ENCODE measurements around the gene CLDN7. TPM values are rescaled to one million over a fixed set of nuclear protein-coding genes. Genes with fewer than 3 reads are reported as not detected.

Gene CLDN7
- total RNA-seq, 1 donor from 2014 or later: 0.49 TPM

DNA sequence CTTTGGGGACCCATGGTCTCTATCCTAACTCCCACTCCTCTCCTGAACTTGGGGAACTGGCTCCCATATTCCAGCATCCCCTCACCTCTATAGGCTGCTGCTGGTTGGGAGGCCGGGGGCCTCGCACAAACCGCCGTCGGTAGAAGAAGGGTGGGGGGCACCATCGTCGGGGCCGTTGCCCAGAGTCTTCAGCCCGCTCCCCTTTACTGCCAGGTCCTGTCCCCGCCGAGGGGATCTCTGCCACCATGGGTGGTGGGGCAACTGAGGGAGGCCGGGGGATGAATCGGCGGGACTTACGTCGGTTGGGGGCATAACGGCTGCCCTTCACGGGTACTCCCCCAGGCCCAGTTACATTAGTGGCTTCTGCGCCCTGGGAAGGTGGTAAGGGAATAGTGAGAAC, 27.9 kb upstream of the CLDN7 start:
- intact Hi-C loops (cut with micrococcal nuclease): loop anchor here (10.0 kb wide), 1 partner anchor 155 kb away; no protein-coding TSS in a partner anchor

DNA sequence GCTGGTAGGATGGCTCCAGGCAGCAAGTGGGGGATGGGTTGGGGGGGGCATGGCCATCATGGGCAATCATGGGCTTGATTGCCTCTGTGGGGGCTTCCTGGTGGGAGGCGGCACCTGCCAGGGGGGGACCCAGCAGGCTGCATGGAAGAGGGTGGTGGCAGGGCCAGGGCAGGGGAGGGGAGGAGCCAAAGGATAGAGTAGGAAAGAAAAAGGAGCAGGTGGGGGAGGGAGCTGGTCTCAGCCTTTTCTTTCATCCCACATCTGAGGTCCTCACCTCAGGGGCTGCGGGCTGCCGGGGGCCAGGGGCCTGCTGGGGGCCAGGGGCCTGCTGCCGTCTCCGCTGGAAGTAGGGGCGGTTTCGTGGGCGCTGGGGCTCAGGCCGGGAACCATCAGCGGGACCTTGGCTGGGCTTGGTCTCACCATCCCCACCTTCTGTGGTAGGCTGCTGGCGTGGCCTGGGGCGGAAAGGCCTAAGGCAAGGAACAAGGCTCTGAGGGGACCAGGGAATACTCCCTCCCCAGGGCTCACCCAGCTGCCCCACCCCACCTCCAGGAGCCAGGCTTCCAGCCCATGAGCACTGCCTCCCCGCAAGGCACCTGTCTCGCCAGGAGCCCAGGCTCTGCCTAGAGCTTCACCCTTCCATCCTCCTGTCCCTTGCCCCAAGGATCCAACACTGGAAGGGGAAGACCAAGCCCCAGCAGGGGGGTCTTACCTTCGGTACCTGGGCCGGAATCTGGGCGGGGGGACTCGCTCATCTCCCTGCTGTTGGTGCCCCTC, 27.2 kb upstream of the CLDN7 start:
- intact Hi-C loops (cut with micrococcal nuclease): loop anchor here (10.0 kb wide), 1 partner anchor 155 kb away; no protein-coding TSS in a partner anchor

DNA sequence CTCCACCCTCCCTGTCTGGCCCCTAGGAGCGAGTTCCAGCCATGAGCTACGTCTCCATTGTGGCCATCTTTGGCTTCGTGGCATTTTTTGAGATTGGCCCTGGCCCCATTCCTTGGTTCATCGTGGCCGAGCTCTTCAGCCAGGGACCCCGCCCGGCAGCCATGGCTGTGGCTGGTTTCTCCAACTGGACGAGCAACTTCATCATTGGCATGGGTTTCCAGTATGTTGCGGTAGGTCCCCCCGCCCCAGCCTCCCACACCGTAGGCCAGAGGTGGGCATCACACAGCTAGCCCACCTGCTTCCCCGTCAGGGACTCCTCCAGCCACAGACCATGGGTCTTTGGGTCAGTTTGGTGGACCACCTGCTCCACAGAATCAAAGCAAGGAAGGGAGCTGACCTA, 23.4 kb upstream of the CLDN7 start:
- intact Hi-C loops (cut with micrococcal nuclease): no loop called here

- intact Hi-C loops (cut with micrococcal nuclease): loop anchor here (5.0 kb wide), 1 partner anchor 238 kb away; no protein-coding TSS in a partner anchor
These were observed 22.6 kb upstream of the CLDN7 start for GRCh38 chr17:7284911-7285310.

DNA sequence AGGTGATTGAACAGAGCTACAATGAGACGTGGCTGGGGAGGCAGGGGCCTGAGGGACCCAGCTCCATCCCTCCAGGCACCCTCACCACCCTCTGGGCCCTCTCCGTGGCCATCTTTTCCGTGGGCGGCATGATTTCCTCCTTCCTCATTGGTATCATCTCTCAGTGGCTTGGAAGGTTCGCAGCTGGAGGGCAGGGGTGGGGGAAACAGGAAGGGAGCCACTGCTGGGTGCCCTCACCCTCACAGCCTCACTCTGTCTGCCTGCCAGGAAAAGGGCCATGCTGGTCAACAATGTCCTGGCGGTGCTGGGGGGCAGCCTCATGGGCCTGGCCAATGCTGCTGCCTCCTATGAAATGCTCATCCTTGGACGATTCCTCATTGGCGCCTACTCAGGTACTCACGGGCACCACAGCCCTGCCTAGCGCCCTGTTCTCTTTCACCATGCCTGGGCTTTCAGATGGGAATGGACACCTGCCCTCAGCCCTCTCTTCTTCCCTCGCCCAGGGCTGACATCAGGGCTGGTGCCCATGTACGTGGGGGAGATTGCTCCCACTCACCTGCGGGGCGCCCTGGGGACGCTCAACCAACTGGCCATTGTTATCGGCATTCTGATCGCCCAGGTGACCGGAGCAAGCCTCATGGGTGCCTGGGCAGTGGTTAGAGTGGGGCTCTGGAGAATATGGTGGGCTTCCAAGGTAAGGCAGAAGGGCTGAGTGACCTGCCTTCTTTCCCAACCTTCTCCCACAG, 21.4 kb upstream of the CLDN7 start:
- intact Hi-C loops (cut with micrococcal nuclease): loop anchor here (5.0 kb wide), 1 partner anchor 236 kb away; no protein-coding TSS in a partner anchor

GRCh38 chr17:7282752-7283321, 20.6 kb upstream of the CLDN7 start:
- intact Hi-C loops (cut with micrococcal nuclease): loop anchor here (5.0 kb wide), 1 partner anchor 236 kb away; no protein-coding TSS in a partner anchor

DNA sequence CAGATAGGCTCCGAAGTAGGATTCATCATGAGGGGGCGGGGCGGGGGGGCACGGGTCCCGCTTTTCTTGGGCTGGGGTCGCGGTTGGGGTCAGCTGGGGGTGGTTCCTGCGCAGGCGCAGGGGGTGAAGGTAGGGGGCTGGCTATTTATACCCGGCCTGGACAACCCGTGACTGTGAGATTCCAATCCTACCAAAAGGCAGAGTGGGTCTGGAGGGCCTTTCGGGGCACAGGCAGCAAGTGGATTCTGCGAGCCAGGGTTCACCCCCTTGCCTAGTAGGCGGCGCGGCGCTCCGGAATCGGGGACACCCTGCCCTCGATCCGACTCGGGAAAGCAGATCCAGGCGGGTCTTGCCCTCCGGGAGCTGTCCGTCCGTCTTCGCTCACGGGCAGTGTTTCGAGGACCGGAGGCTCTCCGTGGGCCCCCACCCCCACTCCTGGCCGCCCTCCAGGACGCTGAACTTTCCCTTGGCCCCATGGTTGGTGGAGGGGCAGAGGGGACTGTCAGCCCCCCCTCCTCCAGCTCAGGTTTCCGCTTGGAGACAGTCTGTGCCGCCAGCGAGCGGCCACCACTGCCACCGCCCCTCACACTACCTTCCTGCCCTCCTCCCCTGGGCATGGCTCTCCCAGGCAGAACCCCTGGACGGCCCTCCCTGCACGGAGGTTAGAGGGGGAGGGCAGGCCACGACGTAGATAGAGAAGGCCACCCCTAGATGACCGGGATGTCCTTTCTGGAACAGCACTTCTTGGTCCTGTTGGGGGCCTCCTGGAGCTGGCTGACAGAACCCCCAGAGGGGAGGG, 19.9 kb upstream of the CLDN7 start:
- intact Hi-C loops (cut with micrococcal nuclease): loop anchor here (1.0 to 5.0 kb wide), 5 partner anchors 19 to 235 kb away; partner anchors contain the start of genes CLDN7, EIF5A, NEURL4 and TMEM102

DNA sequence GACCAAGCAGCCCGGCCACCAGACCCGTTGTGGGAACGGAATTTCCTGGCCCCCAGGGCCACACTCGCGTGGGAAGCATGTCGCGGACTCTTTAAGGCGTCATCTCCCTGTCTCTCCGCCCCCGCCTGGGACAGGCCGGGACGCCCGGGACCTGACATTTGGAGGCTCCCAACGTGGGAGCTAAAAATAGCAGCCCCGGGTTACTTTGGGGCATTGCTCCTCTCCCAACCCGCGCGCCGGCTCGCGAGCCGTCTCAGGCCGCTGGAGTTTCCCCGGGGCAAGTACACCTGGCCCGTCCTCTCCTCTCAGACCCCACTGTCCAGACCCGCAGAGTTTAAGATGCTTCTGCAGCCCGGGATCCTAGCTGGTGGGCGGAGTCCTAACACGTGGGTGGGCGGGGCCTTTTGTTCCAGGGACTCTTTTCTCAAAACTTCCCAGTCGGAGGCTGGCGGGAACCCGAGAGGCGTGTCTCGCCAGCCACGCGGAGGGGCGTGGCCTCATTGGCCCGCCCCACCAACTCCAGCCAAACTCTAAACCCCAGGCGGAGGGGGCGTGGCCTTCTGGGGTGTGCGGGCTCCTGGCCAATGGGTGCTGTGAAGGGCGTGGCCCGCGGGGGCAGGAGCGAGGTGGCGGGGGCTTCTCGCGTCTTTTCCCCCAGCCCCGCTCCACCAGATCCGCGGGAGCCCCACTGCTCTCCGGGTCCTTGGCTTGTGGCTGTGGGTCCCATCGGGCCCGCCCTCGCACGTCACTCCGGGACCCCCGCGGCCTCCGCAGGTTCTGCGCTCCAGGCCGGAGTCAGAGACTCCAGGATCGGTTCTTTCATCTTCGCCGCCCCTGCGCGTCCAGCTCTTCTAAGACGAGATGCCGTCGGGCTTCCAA, 19.0 kb upstream of the CLDN7 start, which contains the start of gene SLC2A4:
Gene SLC2A4 (plus strand): TSS at position 645 of the 879 bp plus-strand sequence. CDS start 217 bp downstream, at position 862.
- intact Hi-C loops (cut with micrococcal nuclease): loop anchor here (1.0 to 5.0 kb wide), 5 partner anchors 19 to 234 kb away; partner anchors contain the start of genes CLDN7, EIF5A, NEURL4 and TMEM102

DNA sequence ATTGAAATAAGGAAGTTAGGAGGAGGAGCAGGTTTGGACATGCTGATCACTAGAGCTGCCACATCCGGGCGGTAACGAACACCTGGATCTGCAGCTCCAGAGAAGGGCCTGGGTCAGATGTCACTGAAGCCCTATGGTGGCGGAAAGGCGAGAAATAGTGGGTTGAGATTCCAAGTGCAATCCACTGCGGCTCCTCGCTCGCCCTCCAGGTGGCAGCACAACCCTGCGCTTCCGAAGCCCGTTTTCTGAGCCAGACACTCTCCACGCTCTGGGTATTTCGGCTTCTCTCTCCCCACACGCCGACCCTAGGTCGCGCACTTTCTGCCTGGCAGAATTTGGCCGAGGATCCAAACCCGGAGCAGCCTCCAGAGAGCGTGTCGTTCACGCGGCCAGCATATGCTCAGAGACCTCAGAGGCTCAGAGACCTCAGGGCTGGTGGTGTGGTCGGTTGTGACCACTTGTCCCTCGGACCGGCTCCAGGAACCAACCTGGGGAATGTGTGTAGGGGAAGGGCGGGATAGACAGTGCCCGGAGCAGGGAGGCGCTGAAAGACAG, 18.3 kb upstream of the CLDN7 start:
- intact Hi-C loops (cut with micrococcal nuclease): loop anchor here (1.0 to 5.0 kb wide), 8 partner anchors 16 to 281 kb away; partner anchors contain the start of genes CLDN7, EIF5A, NEURL4 and SENP3

GRCh38 chr17:7279448-7279847, 17.2 kb upstream of the CLDN7 start:
- intact Hi-C loops (cut with micrococcal nuclease): no loop called here

DNA sequence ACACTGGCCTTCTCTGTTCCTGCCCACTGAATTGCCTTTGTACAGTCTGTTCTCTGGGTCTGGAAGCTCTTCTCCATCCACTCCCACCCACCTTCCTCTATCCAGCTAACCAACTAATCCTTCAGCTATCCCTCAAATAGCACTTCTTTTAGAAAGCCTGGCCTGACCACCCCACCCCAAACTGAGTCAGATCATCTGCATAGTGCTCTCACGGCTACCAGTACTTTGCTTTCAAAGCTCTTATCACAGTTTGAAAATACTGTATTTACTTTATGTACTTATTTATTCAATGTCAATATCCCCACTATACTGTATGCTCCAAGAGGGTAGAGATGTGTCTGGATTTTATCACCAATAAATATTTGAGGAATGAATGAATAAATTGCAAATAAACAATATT, 4.5 kb upstream of the CLDN7 start:
- intact Hi-C loops (cut with micrococcal nuclease): no loop called here

DNA sequence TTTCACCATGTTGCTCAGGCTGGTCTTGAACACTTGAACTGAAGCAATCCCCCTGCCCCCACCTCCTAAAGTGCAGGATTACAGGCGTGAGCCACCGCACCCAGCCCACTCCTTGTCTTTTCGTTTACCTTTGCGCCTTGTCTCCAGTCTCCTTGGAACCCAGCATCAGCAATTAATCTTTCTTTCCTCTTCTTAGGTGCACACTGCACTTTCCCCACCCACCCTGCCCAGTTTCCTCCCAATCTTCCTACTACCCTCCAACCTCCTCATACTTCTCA, 1.5 kb upstream of the CLDN7 start:
- intact Hi-C loops (cut with micrococcal nuclease): loop anchor here (2.0 kb wide), 1 partner anchor 17 kb away; the partner anchor contains the start of gene SLC2A4

DNA sequence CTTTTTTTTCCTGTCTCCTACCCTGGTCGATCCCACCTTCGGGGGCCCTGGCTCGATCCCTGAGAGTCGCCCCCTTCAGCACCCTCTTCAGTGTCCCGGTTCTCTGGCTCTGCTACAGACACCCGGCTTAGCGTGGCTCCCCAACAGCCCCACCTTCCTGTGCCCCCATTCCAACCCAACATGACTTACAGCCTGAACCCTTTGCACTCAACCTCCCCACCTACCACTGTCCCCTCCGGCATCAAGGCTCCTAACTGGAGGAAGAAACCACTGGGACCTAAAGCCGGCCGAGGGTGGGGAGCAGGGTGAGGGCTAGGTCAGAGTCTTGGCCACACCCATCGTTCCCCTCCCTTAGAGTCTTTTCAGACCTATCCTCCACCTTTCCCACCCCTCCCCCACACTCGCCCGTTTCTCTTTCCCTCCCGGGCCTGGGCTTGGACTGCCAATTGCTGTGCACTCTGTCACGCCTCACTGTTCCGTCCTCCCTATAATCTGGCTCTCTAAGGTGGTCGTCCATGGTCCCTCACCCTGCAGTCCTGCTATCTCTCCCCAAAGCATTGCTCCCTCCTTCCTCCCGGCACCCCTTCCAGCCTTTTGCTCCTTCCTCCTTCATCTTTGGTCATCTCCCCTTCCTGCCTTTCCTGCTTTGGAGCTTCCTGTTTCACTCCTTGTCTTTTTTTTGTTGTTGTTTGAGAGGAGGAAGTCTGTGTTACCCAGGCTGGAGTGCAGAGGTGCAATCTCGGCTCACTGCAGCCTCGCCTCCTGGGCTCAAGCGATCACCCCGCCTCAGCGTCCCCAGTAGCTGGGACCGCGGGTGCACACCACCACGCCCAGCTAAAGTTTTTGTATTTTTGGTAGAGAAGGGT, 890 bp upstream of the CLDN7 start:
- intact Hi-C loops (cut with micrococcal nuclease): loop anchor here (2.0 kb wide), 1 partner anchor 18 kb away; the partner anchor contains the start of gene SLC2A4

DNA sequence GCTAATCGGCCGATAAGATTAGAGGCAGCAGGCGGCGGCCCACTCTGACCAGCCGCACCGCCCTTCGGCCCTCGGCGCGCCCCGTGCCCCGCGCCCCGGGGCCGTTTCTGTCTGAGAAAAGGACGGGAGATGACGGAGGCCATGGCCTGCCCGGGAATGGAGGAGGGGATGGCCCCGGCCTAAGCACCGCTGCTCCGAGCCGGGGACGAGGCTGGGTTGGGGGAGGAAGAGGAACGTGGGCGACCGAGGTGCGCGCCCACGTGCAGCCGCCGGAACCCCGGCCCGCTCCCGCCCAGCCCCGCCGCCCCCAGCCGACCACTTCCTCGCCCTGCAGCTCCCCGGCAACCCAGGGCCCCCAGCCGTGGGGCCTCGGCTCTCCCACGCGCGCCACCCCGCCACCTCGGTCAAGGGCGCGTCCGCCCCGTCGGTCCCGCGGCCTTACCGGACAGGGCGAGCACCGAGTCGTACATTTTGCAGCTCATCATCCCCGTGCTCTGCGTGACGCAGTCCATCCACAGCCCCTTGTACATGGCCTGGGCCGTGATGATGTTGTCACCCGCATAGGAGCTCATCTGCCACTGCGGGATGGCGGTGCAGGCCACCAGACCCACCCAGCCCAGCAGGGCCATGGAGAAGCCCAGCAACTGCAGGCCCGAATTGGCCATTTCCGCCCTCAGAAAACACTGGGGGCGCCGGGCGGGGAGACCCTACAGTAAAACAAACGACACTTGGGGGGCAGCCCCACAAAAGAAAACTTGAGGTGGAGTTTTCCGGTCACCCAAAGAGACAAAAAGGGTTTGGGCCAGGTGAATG, 693 bp downstream of the CLDN7 start:
- intact Hi-C loops (cut with micrococcal nuclease): loop anchor here (2.0 kb wide), 1 partner anchor 19 kb away; the partner anchor contains the start of gene SLC2A4

DNA sequence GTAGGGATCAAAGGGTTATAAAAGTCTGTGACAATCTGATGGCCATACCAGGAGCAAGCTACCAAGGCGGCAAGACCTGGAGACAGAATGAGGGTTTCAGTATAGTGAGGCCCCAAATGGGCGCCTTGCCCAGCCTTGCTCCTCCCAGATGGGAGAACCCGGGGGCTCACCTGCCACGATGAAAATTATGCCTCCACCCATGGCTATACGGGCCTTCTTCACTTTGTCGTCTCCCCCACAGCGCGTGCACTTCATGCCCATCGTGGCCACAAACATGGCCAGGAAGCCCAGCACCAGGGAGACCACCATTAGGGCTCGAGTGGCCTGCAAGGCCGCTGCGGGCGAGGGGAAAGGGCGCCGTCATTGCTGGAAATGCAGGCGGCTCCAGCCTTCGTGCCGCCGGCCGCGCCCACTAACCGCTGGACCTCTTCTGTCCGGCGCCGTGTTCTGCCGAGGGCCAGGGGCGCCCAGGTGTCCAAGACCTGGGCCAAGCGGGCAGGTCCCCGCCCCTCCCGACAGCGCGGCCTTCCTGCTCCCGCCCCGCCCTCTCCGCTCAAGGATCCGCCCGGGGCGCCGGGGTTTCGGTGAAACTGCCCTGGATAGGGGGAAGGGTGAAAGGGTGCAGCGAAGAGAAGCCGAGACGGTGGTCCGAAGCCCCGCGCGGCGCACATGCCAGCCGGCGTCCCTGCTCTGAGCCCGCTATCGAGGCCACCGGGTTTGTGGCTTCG, 1.5 kb downstream of the CLDN7 start:
- intact Hi-C loops (cut with micrococcal nuclease): no loop called here

GRCh38 chr17:7260151-7260550, 2.1 kb downstream of the CLDN7 start:
- intact Hi-C loops (cut with micrococcal nuclease): no loop called here

DNA sequence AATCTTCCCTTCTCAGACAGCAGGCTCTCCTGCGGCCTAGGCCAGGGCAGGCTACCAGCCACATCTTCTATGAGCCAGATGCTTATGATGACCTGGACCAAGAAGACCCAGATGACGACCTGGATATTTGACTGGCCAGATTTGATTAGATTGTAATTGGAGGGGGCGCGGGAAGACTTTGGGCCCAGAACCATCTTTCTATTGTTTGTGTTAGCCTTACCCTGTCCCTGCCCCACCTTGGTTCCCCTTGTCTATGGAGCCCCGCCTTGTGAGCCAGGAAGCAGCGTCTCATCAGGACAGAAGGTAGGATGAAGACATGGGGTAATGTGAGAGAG, 2.8 kb downstream of the CLDN7 start:
- intact Hi-C loops (cut with micrococcal nuclease): no loop called here

All from T-helper 1 cell treated with Interleukin-12 subunit alpha and Interleukin-12 subunit beta and Interleukin-4 antibody, amounts not matched to agents 30 ng/mL and 1 ng/mL, for 36 hours (primary cell).